Activated naive CD4-positive, alpha-beta T cell treated with anti-CD3 and anti-CD28 coated beads for 36 hours (primary cell): Measurements from ENCODE around the gene UBASH3B. TPM values are rescaled to one million over a fixed set of nuclear protein-coding genes. Genes with fewer than 3 reads are reported as not detected.

Experiments used
- CTCF ChIA-PET: fragments of 350-600 bp; sonication (Branson Sonifier 250); formaldehyde crosslinking; loops from one replicate; lab custom pipeline; 2021; ENCODE audit warnings: antibody characterized with exemption; lab: Charles Lee
- DNase-seq: peaks from one replicate; pipeline ENCODE4 v3.0.0-alpha.2; 2020
- H3K27ac Mint-ChIP-seq: one replicate; pipeline ENCODE4 v1.8.0; 2021; ENCODE audit warnings: mild to moderate bottlenecking, mixed read lengths
- H3K27me3 Mint-ChIP-seq: one replicate; pipeline ENCODE4 v1.8.0; 2021; ENCODE audit warnings: low read depth, mixed read lengths
- H3K36me3 Mint-ChIP-seq: one replicate; pipeline ENCODE4 v1.8.0; 2021; ENCODE audit warnings: low read depth, mixed read lengths
- H3K4me1 Mint-ChIP-seq: one replicate; pipeline ENCODE4 v1.8.0; 2021; ENCODE audit warnings: low read depth, mixed read lengths
- H3K4me3 Mint-ChIP-seq: one replicate; pipeline ENCODE4 v1.8.0; 2021; ENCODE audit warnings: mild to moderate bottlenecking, moderate library complexity, mixed read lengths
- H3K9me3 Mint-ChIP-seq: one replicate; pipeline ENCODE4 v1.8.0; 2021; ENCODE audit warnings: mixed read lengths
- intact Hi-C: fragments of 100-400 bp; cut with micrococcal nuclease; formaldehyde crosslinking; loops from one replicate; pipeline ENCODE4 v1.15.1; 2023
- total RNA-seq, 2 experiments: library from RNA; stranded (reverse); gene quantifications; one replicate each; pipeline ENCODE4 v1.2.3, GENCODE V29; 2021

Gene UBASH3B
- total RNA-seq, 2 experiments from 2014 or later: 17.9 to 21.1 TPM

GRCh38 chr11:122665861-122666260 is 10.3 kb downstream of the UBASH3B start:
- no peaks in the 10 kb centered on the region for H3K27me3 Mint-ChIP-seq
- CTCF ChIA-PET: interaction anchor here (1.3 to 1.7 kb wide), 3 partner anchors 10 to 116 kb away, joined by 5 to 8 read pairs (median 5); partner anchors contain the start of gene UBASH3B
- H3K9me3 Mint-ChIP-seq: peaks cover 3% of the 10 kb centered on the region
- intact Hi-C loops: no loop called here
- peaks cover 5% of the 10 kb centered on the region for H3K36me3 Mint-ChIP-seq
- no peak overlapping the region for H3K4me3 Mint-ChIP-seq
- H3K4me1 Mint-ChIP-seq: peaks cover 58% of the 10 kb centered on the region
- no peak for DNase-seq
- H3K27ac Mint-ChIP-seq: no peak overlapping the region

GRCh38 chr11:122666743-122667142 is 11.2 kb downstream of the UBASH3B start:
- H3K27ac Mint-ChIP-seq: no peak overlapping the region
- CTCF ChIA-PET: interaction anchor here (0.5 to 2.3 kb wide), 5 partner anchors 11 to 86 kb away, joined by 3 to 5 read pairs (median 4); no protein-coding TSS in a partner anchor
- H3K36me3 Mint-ChIP-seq: peaks cover 9% of the 10 kb centered on the region
- intact Hi-C loops: no loop called here
- peaks cover 3% of the 10 kb centered on the region for H3K9me3 Mint-ChIP-seq
- DNase-seq: no peak
- H3K4me1 Mint-ChIP-seq: peaks cover 60% of the 10 kb centered on the region
- no peak overlapping the region for H3K4me3 Mint-ChIP-seq
- H3K27me3 Mint-ChIP-seq: no peaks in the 10 kb centered on the region

GRCh38 chr11:122668562-122669090 is 13.1 kb downstream of the UBASH3B start:
- no peak overlapping the region for H3K4me3 Mint-ChIP-seq
- intact Hi-C loops: loop anchor here (1.0 to 2.0 kb wide), 4 partner anchors 10 to 108 kb away; no protein-coding TSS in a partner anchor

GRCh38 chr11:122670131-122670530 is 14.6 kb downstream of the UBASH3B start:
- intact Hi-C loops: no loop called here
- no peaks in the 10 kb centered on the region for H3K27me3 Mint-ChIP-seq
- H3K4me3 Mint-ChIP-seq: no peak overlapping the region
- H3K4me1 Mint-ChIP-seq: peaks cover 66% of the 10 kb centered on the region
- no peak for DNase-seq
- peaks cover 10% of the 10 kb centered on the region for H3K36me3 Mint-ChIP-seq
- H3K9me3 Mint-ChIP-seq: peaks cover 3% of the 10 kb centered on the region
- H3K27ac Mint-ChIP-seq: no peak overlapping the region
- CTCF ChIA-PET: interaction anchor here (0.7 to 2.0 kb wide), 9 partner anchors 11 to 111 kb away, joined by 3 to 7 read pairs (median 4); no protein-coding TSS in a partner anchor

More at GRCh38 chr11:122668562-122669090, 13.1 kb downstream of the UBASH3B start:
- CTCF ChIA-PET: interaction anchor here (1.1 to 2.3 kb wide), 5 partner anchors 12 to 112 kb away, joined by 3 to 7 read pairs (median 5); no protein-coding TSS in a partner anchor
- H3K36me3 Mint-ChIP-seq: peaks cover 10% of the 10 kb centered on the region
- no peaks in the 10 kb centered on the region for H3K27me3 Mint-ChIP-seq
- H3K27ac Mint-ChIP-seq: no peak overlapping the region
- peaks cover 3% of the 10 kb centered on the region for H3K9me3 Mint-ChIP-seq
- peaks cover 59% of the 10 kb centered on the region for H3K4me1 Mint-ChIP-seq
- DNase-seq: peak; percentile 27

- DNase-seq: no peak
- H3K27me3 Mint-ChIP-seq: no peaks in the 10 kb centered on the region
- H3K36me3 Mint-ChIP-seq: peaks cover 10% of the 10 kb centered on the region
- no peak overlapping the region for H3K27ac Mint-ChIP-seq
- CTCF ChIA-PET: no interaction called here
- intact Hi-C loops: no loop called here
- H3K9me3 Mint-ChIP-seq: peaks cover 3% of the 10 kb centered on the region
- peaks cover 79% of the 10 kb centered on the region for H3K4me1 Mint-ChIP-seq
- no peak overlapping the region for H3K4me3 Mint-ChIP-seq
These were observed 15.9 kb downstream of the UBASH3B start for GRCh38 chr11:122671400-122671891.

GRCh38 chr11:122672892-122673291 is 17.4 kb downstream of the UBASH3B start:
- H3K4me3 Mint-ChIP-seq: no peak overlapping the region
- H3K27ac Mint-ChIP-seq: no peak overlapping the region
- peaks cover 10% of the 10 kb centered on the region for H3K36me3 Mint-ChIP-seq
- H3K4me1 Mint-ChIP-seq: peaks cover 76% of the 10 kb centered on the region
- no peaks in the 10 kb centered on the region for H3K27me3 Mint-ChIP-seq
- intact Hi-C loops: no loop called here
- peaks cover 3% of the 10 kb centered on the region for H3K9me3 Mint-ChIP-seq
- DNase-seq: no peak
- CTCF ChIA-PET: interaction anchor here (1.5 kb wide), 2 partner anchors 19 to 108 kb away, joined by 4 read pairs; no protein-coding TSS in a partner anchor

- CTCF ChIA-PET: interaction anchor here (0.7 to 2.4 kb wide), 9 partner anchors 14 to 177 kb away, joined by 3 to 16 read pairs (median 4); no protein-coding TSS in a partner anchor
- DNase-seq: no peak
- peaks cover 3% of the 10 kb centered on the region for H3K9me3 Mint-ChIP-seq
- no peaks in the 10 kb centered on the region for H3K27me3 Mint-ChIP-seq
- H3K4me3 Mint-ChIP-seq: no peak overlapping the region
- no peak overlapping the region for H3K27ac Mint-ChIP-seq
- peaks cover 10% of the 10 kb centered on the region for H3K36me3 Mint-ChIP-seq
- H3K4me1 Mint-ChIP-seq: peaks cover 68% of the 10 kb centered on the region
- intact Hi-C loops: no loop called here
These were observed 18.2 kb downstream of the UBASH3B start for GRCh38 chr11:122673701-122674100.

GRCh38 chr11:122676638-122677037 is 21.1 kb downstream of the UBASH3B start:
- Mint-ChIP-seq H3K4me1 (peaks cover 55% of the 10 kb centered on the region), H3K27me3 (no peaks in the 10 kb centered on the region), H3K36me3 (peaks cover 2% of the 10 kb centered on the region), H3K9me3 (no peaks in the 10 kb centered on the region), H3K4me3 (no peak overlapping the region), H3K27ac (no peak overlapping the region)
- intact Hi-C loops: loop anchor here (5.0 kb wide), 2 partner anchors 386 to 1214 kb away; partner anchors contain the start of gene HSPA8
- DNase-seq: peak; percentile 60
- CTCF ChIA-PET: no interaction called here

- Mint-ChIP-seq H3K4me3 (no peak overlapping the region), H3K36me3 (no peaks in the 10 kb centered on the region), H3K27ac (no peak overlapping the region), H3K4me1 (peaks cover 56% of the 10 kb centered on the region), H3K27me3 (no peaks in the 10 kb centered on the region), H3K9me3 (no peaks in the 10 kb centered on the region)
- CTCF ChIA-PET: no interaction called here
- intact Hi-C loops: loop anchor here (5.0 kb wide), 2 partner anchors 385 to 1215 kb away; partner anchors contain the start of gene HSPA8
- DNase-seq: no peak
These were observed 21.7 kb downstream of the UBASH3B start for GRCh38 chr11:122677256-122677655.

GRCh38 chr11:122678406-122678805 is 22.9 kb downstream of the UBASH3B start:
- H3K27me3 Mint-ChIP-seq: no peaks in the 10 kb centered on the region
- H3K36me3 Mint-ChIP-seq: no peaks in the 10 kb centered on the region
- DNase-seq: no peak
- no peak overlapping the region for H3K27ac Mint-ChIP-seq
- CTCF ChIA-PET: no interaction called here
- H3K4me1 Mint-ChIP-seq: peaks cover 50% of the 10 kb centered on the region
- no peaks in the 10 kb centered on the region for H3K9me3 Mint-ChIP-seq
- intact Hi-C loops: loop anchor here (5.0 kb wide), 2 partner anchors 384 to 1216 kb away; partner anchors contain the start of gene HSPA8
- H3K4me3 Mint-ChIP-seq: no peak overlapping the region

GRCh38 chr11:122679466-122679865 is 23.9 kb downstream of the UBASH3B start:
- no peaks in the 10 kb centered on the region for H3K27me3 Mint-ChIP-seq
- peaks cover 46% of the 10 kb centered on the region for H3K4me1 Mint-ChIP-seq
- H3K27ac Mint-ChIP-seq: no peak overlapping the region
- H3K4me3 Mint-ChIP-seq: no peak overlapping the region
- H3K36me3 Mint-ChIP-seq: no peaks in the 10 kb centered on the region
- intact Hi-C loops: loop anchor here (5.0 kb wide), 2 partner anchors 383 to 1217 kb away; partner anchors contain the start of gene HSPA8
- no peak for DNase-seq
- H3K9me3 Mint-ChIP-seq: no peaks in the 10 kb centered on the region
- CTCF ChIA-PET: interaction anchor here (0.9 to 1.5 kb wide), 2 partner anchors 11 to 51 kb away, joined by 3 read pairs; no protein-coding TSS in a partner anchor

- H3K4me1 Mint-ChIP-seq: peaks cover 34% of the 10 kb centered on the region
- H3K9me3 Mint-ChIP-seq: no peaks in the 10 kb centered on the region
- H3K36me3 Mint-ChIP-seq: no peaks in the 10 kb centered on the region
- no peaks in the 10 kb centered on the region for H3K27me3 Mint-ChIP-seq
- intact Hi-C loops: no loop called here
- no peak for DNase-seq
- H3K27ac Mint-ChIP-seq: no peak overlapping the region
- H3K4me3 Mint-ChIP-seq: no peak overlapping the region
- CTCF ChIA-PET: no interaction called here
These were observed 25.5 kb downstream of the UBASH3B start for GRCh38 chr11:122681070-122681469.
